Ishikawa (cell line): ENCODE measurements around the gene ENTREP3.
A peak's percentile ranks its signal among the peaks of the same experiment; 100 is the strongest.

Experiments
- CEBPB ChIP-seq: IDR thresholded peaks from 2 replicates; pipeline ENCODE4 v1.6.1; 2012
- CREB1 ChIP-seq: IDR thresholded peaks from 2 replicates; pipeline ENCODE4 v1.6.1; 2012; ENCODE audit warnings: low read depth
- EGR1 ChIP-seq: IDR thresholded peaks from 2 replicates; pipeline ENCODE4 v1.6.1; 2012
- EP300 ChIP-seq: IDR thresholded peaks from 2 replicates; pipeline ENCODE4 v1.6.1; 2012; ENCODE audit warnings: borderline replicate concordance
- FOXM1 ChIP-seq: IDR thresholded peaks from 2 replicates; pipeline ENCODE4 v1.6.1; 2012; ENCODE audit warnings: low read depth, borderline replicate concordance
- MAX ChIP-seq: IDR thresholded peaks from 2 replicates; pipeline ENCODE4 v1.6.1; 2012
- RAD21 ChIP-seq: IDR thresholded peaks from 2 replicates; pipeline ENCODE4 v1.6.1; 2012; ENCODE audit warnings: low read depth
- REST ChIP-seq: IDR thresholded peaks from 2 replicates; pipeline ENCODE4 v1.6.1; 2012; ENCODE audit warnings: low read depth, mild to moderate bottlenecking
- TAF1 ChIP-seq: IDR thresholded peaks from 2 replicates; pipeline ENCODE4 v1.6.1; 2012; ENCODE audit warnings: low read depth, mild to moderate bottlenecking
- TCF12 ChIP-seq: IDR thresholded peaks from 2 replicates; pipeline ENCODE4 v1.6.1; 2012; ENCODE audit warnings: low read depth
- YY1 ChIP-seq: IDR thresholded peaks from 2 replicates; pipeline ENCODE4 v1.6.1; 2012; ENCODE audit warnings: low read depth
- TF ChIP-seq, protein P1 (sequence below): IDR thresholded peaks from 2 replicates; pipeline ENCODE4 v1.6.1; 2012

- TF ChIP-seq EGR1 (no peak; the same call in 1 of the 2 replicates), RAD21 (no peak), REST (no peak), MAX (peak; percentile 98), EP300 (peak; percentile 74), YY1 (peak; percentile 75; the same call in 1 of the 2 replicates), TAF1 (peak; percentile 81), CEBPB (peak; percentile 36; the same call in 1 of the 2 replicates), TCF12 (peak; percentile 90), CREB1 (peak; percentile 30; the same call in 1 of the 2 replicates), FOXM1 (peak; percentile 94)
- TF ChIP-seq, protein P1, sequence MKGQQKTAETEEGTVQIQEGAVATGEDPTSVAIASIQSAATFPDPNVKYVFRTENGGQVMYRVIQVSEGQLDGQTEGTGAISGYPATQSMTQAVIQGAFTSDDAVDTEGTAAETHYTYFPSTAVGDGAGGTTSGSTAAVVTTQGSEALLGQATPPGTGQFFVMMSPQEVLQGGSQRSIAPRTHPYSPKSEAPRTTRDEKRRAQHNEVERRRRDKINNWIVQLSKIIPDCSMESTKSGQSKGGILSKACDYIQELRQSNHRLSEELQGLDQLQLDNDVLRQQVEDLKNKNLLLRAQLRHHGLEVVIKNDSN: peak; percentile 74
These were observed 10.7 kb downstream of the ENTREP3 start for GRCh38 chr1:155244368-155245162.
